ENCODE results near the gene ATP5F1E. TPM values are rescaled to one million over a fixed set of nuclear protein-coding genes. Genes with fewer than 3 reads are reported as not detected.

The ATP5F1E gene
- total RNA-seq: 28.2 TPM

DNA sequence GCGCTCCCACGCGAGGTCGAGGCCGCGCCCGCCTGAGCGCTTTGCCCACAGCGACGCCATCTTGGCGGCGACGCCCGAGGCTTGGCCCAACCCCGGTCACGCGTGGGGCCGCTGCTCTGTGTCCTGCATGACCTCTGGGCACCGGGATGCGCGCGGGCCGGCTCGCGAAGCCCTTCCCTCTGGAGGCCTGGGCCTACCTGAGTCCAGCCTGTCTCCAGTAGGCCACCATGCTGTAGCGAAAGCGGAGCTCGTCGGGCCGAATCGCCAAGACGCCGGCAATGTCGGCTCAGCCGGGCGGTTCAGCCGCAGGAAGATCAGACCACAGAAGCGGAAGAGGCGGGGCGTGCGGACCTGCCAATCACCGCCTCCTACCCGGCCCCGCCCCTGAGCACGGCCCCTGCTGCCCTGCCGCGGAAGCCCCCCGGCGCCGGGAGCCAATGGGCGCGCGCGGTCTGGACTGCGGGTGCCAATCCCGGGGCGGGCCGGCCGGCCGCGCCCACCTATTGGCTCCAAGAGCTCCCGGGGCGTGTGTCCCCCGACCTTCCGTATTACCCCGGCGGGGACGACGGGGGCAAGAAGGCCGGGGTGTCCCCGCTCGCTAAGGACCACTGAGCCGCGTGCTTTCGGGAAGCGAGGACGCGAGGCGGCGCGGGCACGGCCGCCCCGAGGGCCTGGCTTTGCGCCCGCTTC is at the start of gene ATP5F1E:
Gene ATP5F1E, minus strand, starts transcription at position 313 of the 690 bp plus-strand sequence. Its CDS starts 84 bp downstream, at position 229.
- H3K4me3 ChIP-seq (ENCODE audit: low read length in 3 of 3): peak within 1 kb of the TSS; percentile 84 to 90 (median 89)
- H3K4me1 ChIP-seq (ENCODE audit: control insufficient read depth in 3 of 3, insufficient read depth in 3 of 3, low read length in 3 of 3): peaks cover 26 to 32% (median 29%) of the 10 kb centered on the region in 3 donors
- no peaks in the 10 kb centered on the region for H3K27me3 ChIP-seq (ENCODE audit: control insufficient read depth in 3 of 3, insufficient read depth in 3 of 3, low read length in 3 of 3)
- H3K9ac ChIP-seq (ENCODE audit: low read depth in 1 of 3, low read length in 3 of 3): peak within 1 kb of the TSS; percentile 88 to 89 (median 88)
- H3K9me3 ChIP-seq (ENCODE audit: control insufficient read depth in 3 of 3, low read length in 3 of 3): no peaks in the 10 kb centered on the region
- H3K27ac ChIP-seq (ENCODE audit: low read depth, low read length): peak within 1 kb of the TSS; percentile 82
- H3K36me3 ChIP-seq (ENCODE audit: control insufficient read depth in 3 of 3, insufficient read depth in 3 of 3, low read length in 3 of 3): peaks cover 24 to 58% (median 46%) of the 10 kb centered on the region in 3 donors

DNA sequence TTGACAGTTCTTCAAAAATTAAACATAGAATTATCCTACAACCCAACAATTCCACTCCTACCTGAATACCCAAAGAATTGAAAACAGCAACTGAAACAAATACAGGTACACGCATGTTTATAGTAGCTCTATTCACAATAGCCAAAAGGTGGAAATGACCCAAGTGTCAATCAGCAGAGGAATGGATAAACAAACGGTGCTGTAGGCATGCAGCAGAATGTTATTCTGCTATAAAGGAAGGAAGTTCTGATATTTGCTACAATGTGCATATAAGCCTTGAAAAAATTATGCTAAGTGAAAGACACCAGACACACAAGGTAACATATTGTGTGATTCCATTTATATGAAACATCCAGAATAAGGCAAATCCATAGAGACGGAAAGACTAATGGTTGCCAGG is 48.9 kb upstream of the ATP5F1E start:
- Histone ChIP-seq H3K4me1 (ENCODE audit: control insufficient read depth in 3 of 3, insufficient read depth in 3 of 3, low read length in 3 of 3) (peaks cover 0 to 2% (median 0%) of the 10 kb centered on the region in 3 donors), H3K9me3 (ENCODE audit: control insufficient read depth in 3 of 3, low read length in 3 of 3) (no peaks in the 10 kb centered on the region), H3K27ac (ENCODE audit: low read depth, low read length) (no peak overlapping the region), H3K4me3 (ENCODE audit: low read length in 3 of 3) (no peak overlapping the region), H3K9ac (ENCODE audit: low read depth in 1 of 3, low read length in 3 of 3) (no peak overlapping the region), H3K36me3 (ENCODE audit: control insufficient read depth in 3 of 3, insufficient read depth in 3 of 3, low read length in 3 of 3) (no peaks in the 10 kb centered on the region), H3K27me3 (ENCODE audit: control insufficient read depth in 3 of 3, insufficient read depth in 3 of 3, low read length in 3 of 3) (peaks cover 0 to 4% (median 0%) of the 10 kb centered on the region in 3 donors)

- no peak overlapping the region for H3K9ac ChIP-seq (ENCODE audit: low read depth in 1 of 3, low read length in 3 of 3)
- H3K9me3 ChIP-seq (ENCODE audit: control insufficient read depth in 3 of 3, low read length in 3 of 3): no peaks in the 10 kb centered on the region
- H3K27ac ChIP-seq (ENCODE audit: low read depth, low read length): no peak overlapping the region
These were observed 46.1 kb upstream of the ATP5F1E start for GRCh38 chr20:59078231-59078630.

DNA sequence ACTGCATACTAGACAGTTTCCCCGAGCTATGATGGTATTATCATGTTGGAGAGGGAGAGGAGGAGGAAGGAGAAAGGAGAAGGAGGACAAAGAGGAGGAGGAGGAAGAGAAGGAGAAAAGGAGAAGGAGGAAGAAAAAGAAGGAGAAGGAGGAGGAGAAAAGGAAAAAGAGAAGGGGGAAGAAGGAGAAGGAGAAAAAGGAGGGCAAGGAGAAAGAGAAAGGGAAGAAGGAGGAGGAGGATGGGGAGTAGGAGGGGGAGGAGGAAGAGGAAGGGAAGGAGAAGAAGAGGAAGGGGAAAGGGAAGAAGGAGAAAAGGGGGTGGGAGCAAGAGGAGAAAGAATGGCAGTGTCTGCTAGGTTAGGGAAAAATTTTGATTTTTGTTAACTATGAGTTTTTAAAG is 45.6 kb upstream of the ATP5F1E start:
- H3K27me3 ChIP-seq (ENCODE audit: control insufficient read depth in 3 of 3, insufficient read depth in 3 of 3, low read length in 3 of 3): peaks cover 5 to 10% (median 6%) of the 10 kb centered on the region in 3 donors
- no peaks in the 10 kb centered on the region for H3K36me3 ChIP-seq (ENCODE audit: control insufficient read depth in 3 of 3, insufficient read depth in 3 of 3, low read length in 3 of 3)
- no peak overlapping the region for H3K9ac ChIP-seq (ENCODE audit: low read depth in 1 of 3, low read length in 3 of 3)
- no peaks in the 10 kb centered on the region for H3K9me3 ChIP-seq (ENCODE audit: control insufficient read depth in 3 of 3, low read length in 3 of 3)
- H3K4me3 ChIP-seq (ENCODE audit: low read length in 3 of 3): no peak overlapping the region
- H3K27ac ChIP-seq (ENCODE audit: low read depth, low read length): no peak overlapping the region
- no peaks in the 10 kb centered on the region for H3K4me1 ChIP-seq (ENCODE audit: control insufficient read depth in 3 of 3, insufficient read depth in 3 of 3, low read length in 3 of 3)

More at GRCh38 chr20:59078231-59078630, 46.1 kb upstream of the ATP5F1E start:
- Histone ChIP-seq H3K27me3 (ENCODE audit: control insufficient read depth in 3 of 3, insufficient read depth in 3 of 3, low read length in 3 of 3) (peaks cover 5 to 10% (median 6%) of the 10 kb centered on the region in 3 donors), H3K36me3 (ENCODE audit: control insufficient read depth in 3 of 3, insufficient read depth in 3 of 3, low read length in 3 of 3) (no peaks in the 10 kb centered on the region), H3K4me1 (ENCODE audit: control insufficient read depth in 3 of 3, insufficient read depth in 3 of 3, low read length in 3 of 3) (no peaks in the 10 kb centered on the region), H3K4me3 (ENCODE audit: low read length in 3 of 3) (no peak overlapping the region)

DNA sequence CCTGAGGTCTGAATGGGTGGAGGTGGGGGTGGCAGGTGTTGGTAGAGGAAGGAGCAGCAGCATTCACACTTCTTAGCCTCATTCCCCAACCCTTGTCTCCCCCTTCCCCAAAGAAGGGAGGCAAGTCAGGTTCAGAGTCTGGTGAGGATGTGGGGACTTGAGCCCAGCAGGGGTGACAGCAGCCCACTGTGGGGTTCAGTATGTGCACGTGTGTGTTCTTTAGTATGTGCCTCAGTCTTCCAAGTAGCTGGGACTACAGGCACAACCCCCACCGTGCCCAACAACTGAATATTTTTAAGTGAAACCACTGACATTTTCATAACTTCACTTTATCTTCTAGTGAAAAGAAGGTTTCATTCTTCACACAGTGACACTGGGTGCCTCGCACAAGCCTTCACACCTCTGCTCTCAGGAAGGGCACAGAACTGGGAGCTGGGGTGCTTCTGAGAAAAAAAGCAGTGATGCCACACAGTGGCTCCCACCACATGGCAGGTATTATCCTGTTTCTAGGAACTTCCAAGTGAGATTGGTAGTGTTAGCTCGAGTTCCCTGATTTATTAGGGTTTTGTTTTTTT is 43.9 kb upstream of the ATP5F1E start:
- Histone ChIP-seq H3K9ac (ENCODE audit: low read depth in 1 of 3, low read length in 3 of 3) (no peak overlapping the region), H3K4me3 (ENCODE audit: low read length in 3 of 3) (no peak overlapping the region), H3K4me1 (ENCODE audit: control insufficient read depth in 3 of 3, insufficient read depth in 3 of 3, low read length in 3 of 3) (no peaks in the 10 kb centered on the region), H3K9me3 (ENCODE audit: control insufficient read depth in 3 of 3, low read length in 3 of 3) (no peaks in the 10 kb centered on the region), H3K36me3 (ENCODE audit: control insufficient read depth in 3 of 3, insufficient read depth in 3 of 3, low read length in 3 of 3) (no peaks in the 10 kb centered on the region), H3K27me3 (ENCODE audit: control insufficient read depth in 3 of 3, insufficient read depth in 3 of 3, low read length in 3 of 3) (peaks cover 5 to 10% (median 6%) of the 10 kb centered on the region in 3 donors), H3K27ac (ENCODE audit: low read depth, low read length) (no peak overlapping the region)

DNA sequence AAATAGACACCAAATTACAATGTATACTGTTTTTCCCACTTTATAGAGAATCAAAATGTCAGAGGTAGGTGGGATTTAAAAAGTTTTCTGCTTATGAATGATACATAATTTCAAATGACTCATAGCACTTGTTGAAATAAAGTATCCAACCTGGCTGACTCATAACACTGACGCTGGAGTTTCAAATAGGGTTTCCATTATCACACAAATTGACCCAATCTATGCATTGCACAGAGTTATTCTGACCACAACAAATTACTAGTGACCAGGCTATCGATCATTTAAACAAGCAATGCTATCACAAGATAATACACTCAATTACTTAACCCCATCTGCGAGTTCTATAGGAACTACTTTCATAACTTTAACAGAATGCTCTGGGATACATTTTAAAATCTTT is 42.3 kb upstream of the ATP5F1E start:
- no peak overlapping the region for H3K4me3 ChIP-seq (ENCODE audit: low read length in 3 of 3)

GRCh38 chr20:59073582-59073981 is 41.4 kb upstream of the ATP5F1E start:
- Histone ChIP-seq H3K9me3 (ENCODE audit: control insufficient read depth in 3 of 3, low read length in 3 of 3) (no peaks in the 10 kb centered on the region), H3K4me1 (ENCODE audit: control insufficient read depth in 3 of 3, insufficient read depth in 3 of 3, low read length in 3 of 3) (no peaks in the 10 kb centered on the region), H3K27ac (ENCODE audit: low read depth, low read length) (no peak overlapping the region)

More for the DNA sequence above, 42.3 kb upstream of the ATP5F1E start:
- no peaks in the 10 kb centered on the region for H3K36me3 ChIP-seq (ENCODE audit: control insufficient read depth in 3 of 3, insufficient read depth in 3 of 3, low read length in 3 of 3)
- no peak overlapping the region for H3K9ac ChIP-seq (ENCODE audit: low read depth in 1 of 3, low read length in 3 of 3)
- H3K4me1 ChIP-seq (ENCODE audit: control insufficient read depth in 3 of 3, insufficient read depth in 3 of 3, low read length in 3 of 3): no peaks in the 10 kb centered on the region
- H3K27me3 ChIP-seq (ENCODE audit: control insufficient read depth in 3 of 3, insufficient read depth in 3 of 3, low read length in 3 of 3): peaks cover 5 to 12% (median 6%) of the 10 kb centered on the region in 3 donors
- no peaks in the 10 kb centered on the region for H3K9me3 ChIP-seq (ENCODE audit: control insufficient read depth in 3 of 3, low read length in 3 of 3)
- H3K27ac ChIP-seq (ENCODE audit: low read depth, low read length): no peak overlapping the region

GRCh38 chr20:59071216-59071615 is 39.1 kb upstream of the ATP5F1E start:
- Histone ChIP-seq H3K27me3 (ENCODE audit: control insufficient read depth in 3 of 3, insufficient read depth in 3 of 3, low read length in 3 of 3) (peaks cover 5 to 8% (median 6%) of the 10 kb centered on the region in 3 donors), H3K4me3 (ENCODE audit: low read length in 3 of 3) (no peak overlapping the region), H3K4me1 (ENCODE audit: control insufficient read depth in 3 of 3, insufficient read depth in 3 of 3, low read length in 3 of 3) (no peaks in the 10 kb centered on the region), H3K9ac (ENCODE audit: low read depth in 1 of 3, low read length in 3 of 3) (no peak overlapping the region), H3K36me3 (ENCODE audit: control insufficient read depth in 3 of 3, insufficient read depth in 3 of 3, low read length in 3 of 3) (no peaks in the 10 kb centered on the region), H3K9me3 (ENCODE audit: control insufficient read depth in 3 of 3, low read length in 3 of 3) (no peaks in the 10 kb centered on the region), H3K27ac (ENCODE audit: low read depth, low read length) (no peak overlapping the region)

More at GRCh38 chr20:59073582-59073981, 41.4 kb upstream of the ATP5F1E start:
- no peaks in the 10 kb centered on the region for H3K36me3 ChIP-seq (ENCODE audit: control insufficient read depth in 3 of 3, insufficient read depth in 3 of 3, low read length in 3 of 3)
- no peak overlapping the region for H3K9ac ChIP-seq (ENCODE audit: low read depth in 1 of 3, low read length in 3 of 3)
- peaks cover 5 to 12% (median 6%) of the 10 kb centered on the region in 3 donors for H3K27me3 ChIP-seq (ENCODE audit: control insufficient read depth in 3 of 3, insufficient read depth in 3 of 3, low read length in 3 of 3)
- H3K4me3 ChIP-seq (ENCODE audit: low read length in 3 of 3): no peak overlapping the region

DNA sequence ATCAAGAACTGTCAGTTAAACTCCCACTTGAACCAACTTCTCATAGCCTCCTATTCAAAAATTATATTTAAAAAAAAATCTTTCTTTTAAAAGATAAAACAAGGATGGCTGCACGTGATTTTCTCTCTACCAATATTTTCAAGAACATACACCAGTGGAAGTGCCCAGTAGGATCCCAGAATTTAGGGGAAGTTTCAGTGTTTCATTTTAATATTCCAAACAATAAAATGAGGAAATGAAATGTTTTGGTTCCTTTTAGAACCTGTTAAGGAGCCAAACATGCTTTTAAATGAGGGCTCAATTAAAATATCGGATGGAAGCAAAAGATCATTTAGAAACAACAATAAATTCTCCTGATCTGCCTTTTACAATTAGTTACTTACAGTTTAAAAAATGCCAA is 36.9 kb upstream of the ATP5F1E start:
- Histone ChIP-seq H3K27me3 (ENCODE audit: control insufficient read depth in 3 of 3, insufficient read depth in 3 of 3, low read length in 3 of 3) (peaks cover 0 to 3% (median 0%) of the 10 kb centered on the region in 3 donors), H3K36me3 (ENCODE audit: control insufficient read depth in 3 of 3, insufficient read depth in 3 of 3, low read length in 3 of 3) (no peaks in the 10 kb centered on the region), H3K9ac (ENCODE audit: low read depth in 1 of 3, low read length in 3 of 3) (no peak overlapping the region), H3K27ac (ENCODE audit: low read depth, low read length) (no peak overlapping the region), H3K9me3 (ENCODE audit: control insufficient read depth in 3 of 3, low read length in 3 of 3) (no peaks in the 10 kb centered on the region), H3K4me1 (ENCODE audit: control insufficient read depth in 3 of 3, insufficient read depth in 3 of 3, low read length in 3 of 3) (no peaks in the 10 kb centered on the region), H3K4me3 (ENCODE audit: low read length in 3 of 3) (no peak overlapping the region)

DNA sequence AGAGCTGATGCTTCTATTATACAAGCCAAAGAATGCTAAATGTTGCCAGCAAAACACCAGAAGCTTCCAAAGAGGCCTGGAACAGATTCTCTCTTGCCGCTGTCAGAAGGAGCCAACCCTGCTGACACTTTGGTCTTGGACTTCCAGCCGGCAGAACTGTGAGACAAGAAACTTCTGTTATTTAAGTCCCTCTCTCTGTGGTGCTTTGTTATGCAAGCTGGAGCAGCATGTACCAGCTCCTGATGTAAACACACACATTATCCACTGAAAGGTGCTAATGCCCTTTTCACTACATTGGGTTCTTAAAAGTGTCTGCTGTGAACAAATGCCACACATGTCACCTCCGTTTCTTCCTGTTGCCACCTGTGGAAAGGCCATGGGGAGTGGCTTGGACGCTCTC is 36.4 kb upstream of the ATP5F1E start:
- H3K36me3 ChIP-seq (ENCODE audit: control insufficient read depth in 3 of 3, insufficient read depth in 3 of 3, low read length in 3 of 3): no peaks in the 10 kb centered on the region
- no peaks in the 10 kb centered on the region for H3K4me1 ChIP-seq (ENCODE audit: control insufficient read depth in 3 of 3, insufficient read depth in 3 of 3, low read length in 3 of 3)
- H3K27me3 ChIP-seq (ENCODE audit: control insufficient read depth in 3 of 3, insufficient read depth in 3 of 3, low read length in 3 of 3): peaks cover 0 to 3% (median 0%) of the 10 kb centered on the region in 3 donors
- H3K9ac ChIP-seq (ENCODE audit: low read depth in 1 of 3, low read length in 3 of 3): no peak overlapping the region
- no peaks in the 10 kb centered on the region for H3K9me3 ChIP-seq (ENCODE audit: control insufficient read depth in 3 of 3, low read length in 3 of 3)
- H3K4me3 ChIP-seq (ENCODE audit: low read length in 3 of 3): no peak overlapping the region
- no peak overlapping the region for H3K27ac ChIP-seq (ENCODE audit: low read depth, low read length)
